Astrocyte (in vitro differentiated cells and primary cell): ENCODE measurements around the gene CA12. TPM values are rescaled to one million over a fixed set of nuclear protein-coding genes. Genes with fewer than 3 reads are reported as not detected.

ENCODE experiments used
- DNase-seq: peaks from one replicate; pipeline ENCODE4 v3.0.0-alpha.2; 2010; ENCODE audit warnings: low read depth
- FAIRE-seq: peaks from 2 replicates; lab custom pipeline; 2011; peaks lifted over from hg19 to GRCh38; lab: Jason Lieb, UNC
- H2AFZ ChIP-seq: 2 replicates; pipeline ENCODE4 v1.6.0; 2012; ENCODE audit warnings: low read depth, low read length, inconsistent platforms
- H3K27ac ChIP-seq: 2 replicates; pipeline ENCODE4 v1.5.1; 2011; ENCODE audit warnings: low read depth, low read length, inconsistent platforms
- H3K27me3 ChIP-seq: 2 replicates; pipeline ENCODE4 v1.6.0; 2011; ENCODE audit warnings: low read length, inconsistent platforms; ENCODE audit not compliant: insufficient read depth
- H3K36me3 ChIP-seq: 2 replicates; pipeline ENCODE4 v1.5.1; 2011; ENCODE audit warnings: low read length, inconsistent platforms; ENCODE audit not compliant: insufficient read depth
- H3K4me1 ChIP-seq: 2 replicates; pipeline ENCODE4 v1.5.1; 2011; ENCODE audit warnings: low read length, inconsistent platforms; ENCODE audit not compliant: insufficient read depth
- H3K4me2 ChIP-seq: 2 replicates; pipeline ENCODE4 v1.6.0; 2012; ENCODE audit warnings: low read length, inconsistent platforms
- H3K4me3 ChIP-seq: 2 replicates; pipeline ENCODE4 v1.5.1; 2011; ENCODE audit warnings: low read depth, mild to moderate bottlenecking, low read length, inconsistent platforms; ENCODE audit not compliant: insufficient read depth
- H3K79me2 ChIP-seq: 2 replicates; pipeline ENCODE4 v1.6.0; 2012; ENCODE audit warnings: mild to moderate bottlenecking, low read length, inconsistent platforms; ENCODE audit not compliant: insufficient read depth
- H3K9ac ChIP-seq: 2 replicates; pipeline ENCODE4 v1.6.0; 2012; ENCODE audit warnings: mild to moderate bottlenecking, low read length, inconsistent platforms
- H3K9me3 ChIP-seq: 2 replicates; pipeline ENCODE4 v1.5.1; 2012; ENCODE audit warnings: low read depth, mild to moderate bottlenecking, low read length, inconsistent platforms; ENCODE audit not compliant: insufficient read depth
- H4K20me1 ChIP-seq: 2 replicates; pipeline ENCODE4 v1.6.0; 2012; ENCODE audit warnings: low read length, inconsistent platforms; ENCODE audit not compliant: insufficient read depth
- H3K27ac Mint-ChIP-seq: one replicate; pipeline ENCODE4 v1.8.0; 2021; ENCODE audit warnings: mild to moderate bottlenecking, mixed read lengths; ENCODE audit not compliant: unreplicated experiment
- H3K27me3 Mint-ChIP-seq: one replicate; pipeline ENCODE4 v1.8.0; 2021; ENCODE audit warnings: low read depth, mixed read lengths; ENCODE audit not compliant: unreplicated experiment
- H3K36me3 Mint-ChIP-seq: one replicate; pipeline ENCODE4 v1.8.0; 2021; ENCODE audit warnings: low read depth, mixed read lengths; ENCODE audit not compliant: unreplicated experiment
- H3K4me1 Mint-ChIP-seq: one replicate; pipeline ENCODE4 v1.8.0; 2021; ENCODE audit warnings: low read depth, mixed read lengths; ENCODE audit not compliant: unreplicated experiment
- H3K4me3 Mint-ChIP-seq: one replicate; pipeline ENCODE4 v1.8.0; 2021; ENCODE audit warnings: mild to moderate bottlenecking, moderate library complexity, mixed read lengths; ENCODE audit not compliant: unreplicated experiment
- H3K9me3 Mint-ChIP-seq: one replicate; pipeline ENCODE4 v1.8.0; 2021; ENCODE audit warnings: mild to moderate bottlenecking, mixed read lengths; ENCODE audit not compliant: unreplicated experiment
- EZH2 ChIP-seq: IDR thresholded peaks from 2 replicates; pipeline ENCODE4 v1.6.1; 2012; ENCODE audit warnings: mild to moderate bottlenecking, low read length, inconsistent platforms; ENCODE audit not compliant: insufficient read depth
- total RNA-seq: library from RNA; stranded (reverse); gene quantifications from 2 replicates; pipeline ENCODE4 v1.2.1, GENCODE V29; 2021
- TF ChIP-seq, protein P1 (sequence below): IDR thresholded peaks from 2 replicates; pipeline ENCODE4 v1.5.1; 2011; ENCODE audit warnings: low read depth, mild to moderate bottlenecking, inconsistent platforms, low read length, moderate library complexity; ENCODE audit not compliant: insufficient read depth

CA12 gene
- total RNA-seq, 1 donor from 2014 or later: 0.54 TPM

GRCh38 chr15:63332367-63333124 is 49.1 kb downstream of the CA12 start:
- Mint-ChIP-seq H3K4me3 (no peak overlapping the region), H3K27ac (no peak overlapping the region), H3K9me3 (no peaks in the 10 kb centered on the region), H3K27me3 (peaks cover 33% of the 10 kb centered on the region), H3K4me1 (peaks cover 9% of the 10 kb centered on the region), H3K36me3 (no peaks in the 10 kb centered on the region)
- DNase-seq (peak; percentile 82), FAIRE-seq (no peak)
- H3K4me3 ChIP-seq: no peak overlapping the region
- no peaks in the 10 kb centered on the region for H3K36me3 ChIP-seq
- H2AFZ ChIP-seq: no peak overlapping the region
- peaks cover 21% of the 10 kb centered on the region for H3K4me1 ChIP-seq
- peak overlapping the region; percentile 45 for H3K4me2 ChIP-seq
- H3K27ac ChIP-seq: peak overlapping the region; percentile 11
- no peaks in the 10 kb centered on the region for H3K27me3 ChIP-seq
- H3K9ac ChIP-seq: no peak overlapping the region
- H4K20me1 ChIP-seq: no peaks in the 10 kb centered on the region
- no peaks in the 10 kb centered on the region for H3K79me2 ChIP-seq
- TF ChIP-seq EZH2: no peak
- TF ChIP-seq, protein P1, sequence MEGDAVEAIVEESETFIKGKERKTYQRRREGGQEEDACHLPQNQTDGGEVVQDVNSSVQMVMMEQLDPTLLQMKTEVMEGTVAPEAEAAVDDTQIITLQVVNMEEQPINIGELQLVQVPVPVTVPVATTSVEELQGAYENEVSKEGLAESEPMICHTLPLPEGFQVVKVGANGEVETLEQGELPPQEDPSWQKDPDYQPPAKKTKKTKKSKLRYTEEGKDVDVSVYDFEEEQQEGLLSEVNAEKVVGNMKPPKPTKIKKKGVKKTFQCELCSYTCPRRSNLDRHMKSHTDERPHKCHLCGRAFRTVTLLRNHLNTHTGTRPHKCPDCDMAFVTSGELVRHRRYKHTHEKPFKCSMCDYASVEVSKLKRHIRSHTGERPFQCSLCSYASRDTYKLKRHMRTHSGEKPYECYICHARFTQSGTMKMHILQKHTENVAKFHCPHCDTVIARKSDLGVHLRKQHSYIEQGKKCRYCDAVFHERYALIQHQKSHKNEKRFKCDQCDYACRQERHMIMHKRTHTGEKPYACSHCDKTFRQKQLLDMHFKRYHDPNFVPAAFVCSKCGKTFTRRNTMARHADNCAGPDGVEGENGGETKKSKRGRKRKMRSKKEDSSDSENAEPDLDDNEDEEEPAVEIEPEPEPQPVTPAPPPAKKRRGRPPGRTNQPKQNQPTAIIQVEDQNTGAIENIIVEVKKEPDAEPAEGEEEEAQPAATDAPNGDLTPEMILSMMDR: no peak
- no peaks in the 10 kb centered on the region for H3K9me3 ChIP-seq

GRCh38 chr15:63331456-63331855 is 50.2 kb downstream of the CA12 start:
- peak overlapping the region; percentile 21 for H2AFZ ChIP-seq
- H3K9me3 Mint-ChIP-seq: no peaks in the 10 kb centered on the region
- peaks cover 21% of the 10 kb centered on the region for H3K4me1 ChIP-seq
- no peak overlapping the region for H3K27ac ChIP-seq
- no peaks in the 10 kb centered on the region for H3K9me3 ChIP-seq
- no peak overlapping the region for H3K9ac ChIP-seq
- peaks cover 43% of the 10 kb centered on the region for H3K27me3 Mint-ChIP-seq
- no peak overlapping the region for H3K4me2 ChIP-seq
- no peak overlapping the region for H3K4me3 ChIP-seq
- DNase-seq (peak; percentile 33), FAIRE-seq (no peak)
- TF ChIP-seq, protein P1: no peak
- no peak for TF ChIP-seq EZH2
- no peaks in the 10 kb centered on the region for H3K36me3 ChIP-seq
- peaks cover 7% of the 10 kb centered on the region for H3K4me1 Mint-ChIP-seq
- H3K79me2 ChIP-seq: no peaks in the 10 kb centered on the region
- H3K27me3 ChIP-seq: no peaks in the 10 kb centered on the region
- H3K4me3 Mint-ChIP-seq: no peak overlapping the region
- no peaks in the 10 kb centered on the region for H3K36me3 Mint-ChIP-seq
- H4K20me1 ChIP-seq: no peaks in the 10 kb centered on the region
- H3K27ac Mint-ChIP-seq: no peak overlapping the region

DNA sequence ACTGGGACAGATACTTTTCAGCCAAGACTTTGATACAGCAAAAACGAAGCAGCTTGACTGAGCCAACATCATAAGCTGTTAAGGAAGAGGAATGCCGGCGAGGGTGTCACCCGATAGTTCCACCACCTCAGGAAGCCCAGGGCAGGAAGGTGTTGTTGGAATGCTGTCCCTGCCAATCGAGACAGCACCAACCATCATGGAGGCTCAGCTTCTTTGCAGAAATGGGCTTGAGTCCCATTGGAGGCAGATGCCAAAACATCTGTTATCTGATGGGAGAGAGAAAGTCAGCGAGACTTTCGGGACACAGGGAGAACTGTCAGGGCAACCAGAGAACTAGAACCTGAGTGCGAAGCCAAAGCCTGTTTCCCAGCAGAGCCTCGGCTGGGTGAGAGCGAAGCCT is 50.7 kb downstream of the CA12 start:
- TF ChIP-seq, protein P1: no peak
- TF ChIP-seq EZH2: no peak
- Mint-ChIP-seq H3K27me3 (peaks cover 42% of the 10 kb centered on the region), H3K36me3 (no peaks in the 10 kb centered on the region), H3K4me1 (peaks cover 7% of the 10 kb centered on the region), H3K9me3 (no peaks in the 10 kb centered on the region), H3K27ac (no peak overlapping the region), H3K4me3 (no peak overlapping the region)
- Histone ChIP-seq H3K27ac (no peak overlapping the region), H3K4me3 (no peak overlapping the region), H3K4me1 (peaks cover 21% of the 10 kb centered on the region), H3K27me3 (no peaks in the 10 kb centered on the region), H3K9ac (no peak overlapping the region), H2AFZ (no peak overlapping the region), H3K36me3 (no peaks in the 10 kb centered on the region), H4K20me1 (no peaks in the 10 kb centered on the region), H3K79me2 (no peaks in the 10 kb centered on the region), H3K9me3 (no peaks in the 10 kb centered on the region), H3K4me2 (no peak overlapping the region)
- DNase-seq: no peak
- FAIRE-seq: no peak
